ENCODE results near the gene KRT79. TPM values are rescaled to one million over a fixed set of nuclear protein-coding genes. Genes with fewer than 3 reads are reported as not detected.

The KRT79 gene
- total and polyA plus RNA-seq, 9 of the 15 experiments (the other 6 are each of a cell fraction or from before 2014, with no cell fraction given) = 0.03 to 2.3 (median 0.23) TPM; not detected in 2

GRCh38 chr12:52873832-52874572 is 39.9 kb upstream of the KRT79 start (continued):
- TF ChIP-seq TRIM28 (IDR thresholded peaks at IDR 0.05) (0 out of 2 replicates have a peak, but pooled peaks have one; percentile 68), ETS2 (tag; IDR thresholded peaks at IDR 0.05; ENCODE audit: borderline replicate concordance, poor library complexity, severe bottlenecking) (no peak), TSC22D4 (tag; IDR thresholded peaks at IDR 0.05) (no peak), ZNF740 (CRISPR knock-in tag; IDR thresholded peaks at IDR 0.05) (0 out of 2 replicates have a peak, but pooled peaks have one; percentile 51), ZNF740 (tag; IDR thresholded peaks at IDR 0.05) (no peak), ZNF23 (CRISPR knock-in tag; IDR thresholded peaks at IDR 0.05) (no peak), THAP12 (CRISPR knock-in tag; IDR thresholded peaks at IDR 0.05) (no peak), JUNB (CRISPR knock-in tag; conservative IDR thresholded peaks at IDR 0.05) (peak; percentile 70; the same call in 1 of the 2 replicates), ID3 (CRISPR knock-in tag; IDR thresholded peaks at IDR 0.05) (no peak), ID3 (tag; IDR thresholded peaks at IDR 0.05) (no peak), ZHX1 (conservative IDR thresholded peaks at IDR 0.05; ENCODE audit: low read length) (no peak), USF2 (CRISPR knock-in tag; IDR thresholded peaks at IDR 0.05) (no peak), ETS1 (conservative IDR thresholded peaks at IDR 0.05; ENCODE audit: control insufficient read depth, low read depth, low read length) (no peak), CAMTA2 (CRISPR knock-in tag; conservative IDR thresholded peaks at IDR 0.05) (no peak), E2F3 (CRISPR knock-in tag; IDR thresholded peaks at IDR 0.05) (peak; percentile 40; the same call in 1 of the 2 replicates), ZNF184 (CRISPR knock-in tag; IDR thresholded peaks at IDR 0.05) (no peak), VEZF1 (CRISPR knock-in tag; IDR thresholded peaks at IDR 0.05) (peak; percentile 92)

Data from K562 (cell line).